PC-9 (cell line): ENCODE data around the gene MYO15B. TPM values are rescaled to one million over a fixed set of nuclear protein-coding genes. Genes with fewer than 3 reads are reported as not detected.
A peak's percentile ranks its signal among the peaks of the same experiment; 100 is the strongest.

Experiments used
- BruUV-seq: library from RNA; stranded (reverse); fragments of 400-500 nt; replicated peaks from 2 replicates; lab custom pipeline; 2021; lab: Mats Ljungman, UMichigan
- CTCF ChIA-PET: fragments of 300-600 bp; sonication (Branson Sonifier 250); formaldehyde crosslinking; loops from one replicate; lab custom pipeline; 2022; ENCODE audit warnings: antibody characterized with exemption; lab: Charles Lee
- POLR2A ChIA-PET: fragments of 300-600 bp; sonication (Branson Sonifier 250); formaldehyde crosslinking; loops from one replicate; lab custom pipeline; 2022; ENCODE audit warnings: antibody characterized with exemption; ENCODE audit not compliant: unreplicated experiment; lab: Charles Lee
- DNase-seq, 2 experiments: peaks; one replicate each; pipeline versions ENCODE4 v3.0.0 to v3.0.0-alpha.2; 2015 to 2022; ENCODE audit warnings: mixed read lengths in 1 of 2
- H2AFZ ChIP-seq: fragments of 200-600 bp; sonication (generic); 2 replicates; pipeline ENCODE4 v1.8.1; 2017; ENCODE audit warnings: antibody characterized with exemption
- H3F3A ChIP-seq: fragments of 200-600 bp; sonication (generic); 2 replicates; pipeline ENCODE4 v1.8.1; 2017; ENCODE audit warnings: antibody characterized with exemption, mild to moderate bottlenecking, low read depth; ENCODE audit not compliant: insufficient read depth
- H3K27ac ChIP-seq: fragments of 200-600 bp; sonication (generic); 2 replicates; pipeline ENCODE4 v1.6.1; 2016; ENCODE audit warnings: mixed run types
- H3K27me3 ChIP-seq: fragments of 200-600 bp; sonication (generic); 2 replicates; pipeline ENCODE4 v1.6.1; 2016; ENCODE audit warnings: low read depth, mixed run types; ENCODE audit not compliant: insufficient read depth
- H3K36me3 ChIP-seq: fragments of 200-600 bp; sonication (generic); 2 replicates; pipeline ENCODE4 v1.6.1; 2016; ENCODE audit warnings: low read depth, mixed run types
- H3K4me1 ChIP-seq: fragments of 200-600 bp; sonication (generic); replicated peaks from 2 replicates; pipeline ENCODE4 v1.6.1; 2016; ENCODE audit warnings: mixed run types; ENCODE audit not compliant: insufficient read depth
- H3K4me2 ChIP-seq: fragments of 200-600 bp; sonication (generic); 2 replicates; pipeline ENCODE4 v1.6.1; 2017; ENCODE audit warnings: mixed run types
- H3K4me3 ChIP-seq: fragments of 200-600 bp; sonication (generic); 2 replicates; pipeline ENCODE4 v1.6.1; 2016; ENCODE audit warnings: mixed run types
- H3K79me2 ChIP-seq: fragments of 200-600 bp; sonication (generic); 2 replicates; pipeline ENCODE4 v1.6.1; 2017; ENCODE audit warnings: low read depth, mixed run types
- H3K9me2 ChIP-seq: fragments of 200-600 bp; sonication (generic); 2 replicates; pipeline ENCODE4 v1.8.1; 2017; ENCODE audit warnings: mild to moderate bottlenecking; ENCODE audit not compliant: insufficient read depth
- H3K9me3 ChIP-seq: fragments of 200-600 bp; sonication (generic); 2 replicates; pipeline ENCODE4 v1.8.1; 2016; ENCODE audit warnings: low read depth; ENCODE audit not compliant: insufficient read depth
- H4K20me1 ChIP-seq: fragments of 200-600 bp; sonication (generic); 2 replicates; pipeline ENCODE4 v1.8.1; 2017; ENCODE audit not compliant: insufficient read depth
- EZH2 ChIP-seq: fragments of 200-600 bp; sonication (generic); IDR thresholded peaks from 2 replicates; pipeline ENCODE4 v1.8.0; 2017; ENCODE audit warnings: antibody characterized with exemption, low read depth
- intact Hi-C: fragments of 100-400 bp; cut with micrococcal nuclease; formaldehyde crosslinking; loops from one replicate; pipeline ENCODE4 v1.10.0; 2022; ENCODE audit not compliant: unreplicated experiment
- total RNA-seq: library from RNA; stranded (reverse); gene quantifications from 2 replicates; pipeline ENCODE4 v1.2.3, GENCODE V29; 2021
- TF ChIP-seq, protein P1 (sequence below): fragments of 200-600 bp; sonication (generic); conservative IDR thresholded peaks from 2 replicates; pipeline ENCODE4 v1.6.1; 2017; ENCODE audit warnings: mixed run types, antibody characterized with exemption, mild to moderate bottlenecking, moderate library complexity

Gene MYO15B
- total RNA-seq, 1 experiment from 2014 or later: 53.5 TPM

DNA sequence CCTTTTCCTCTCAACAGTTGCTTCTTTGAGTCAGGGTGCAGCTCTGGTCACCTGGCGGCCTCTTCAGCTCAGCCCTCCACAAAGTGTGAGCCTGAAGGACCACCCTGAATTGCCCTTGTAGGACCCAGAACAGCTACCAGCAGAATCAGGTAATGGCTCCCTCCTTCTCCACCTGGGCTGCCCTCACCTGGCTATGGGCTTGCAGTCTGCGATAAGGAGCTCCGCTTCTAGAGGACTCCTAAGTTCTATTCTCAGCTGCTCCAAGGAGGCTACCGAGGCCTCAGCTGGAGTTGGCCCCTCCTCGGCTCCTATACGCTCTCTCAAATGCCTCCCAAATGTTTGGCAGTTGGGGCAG, 59.0 kb downstream of the MYO15B start:
- BruUV-seq: TSS peak; percentile 70
- POLR2A ChIA-PET: interaction anchor here (0.6 to 1.4 kb wide), 4 partner anchors 9 to 350 kb away, joined by 3 to 7 read pairs (median 4); partner anchors contain the start of gene SMIM5
- peak overlapping the region; percentile 68 for H3K4me2 ChIP-seq
- H3K27ac ChIP-seq: peak overlapping the region; percentile 92
- H3K27me3 ChIP-seq: no peaks in the 10 kb centered on the region
- TF ChIP-seq, protein P1, sequence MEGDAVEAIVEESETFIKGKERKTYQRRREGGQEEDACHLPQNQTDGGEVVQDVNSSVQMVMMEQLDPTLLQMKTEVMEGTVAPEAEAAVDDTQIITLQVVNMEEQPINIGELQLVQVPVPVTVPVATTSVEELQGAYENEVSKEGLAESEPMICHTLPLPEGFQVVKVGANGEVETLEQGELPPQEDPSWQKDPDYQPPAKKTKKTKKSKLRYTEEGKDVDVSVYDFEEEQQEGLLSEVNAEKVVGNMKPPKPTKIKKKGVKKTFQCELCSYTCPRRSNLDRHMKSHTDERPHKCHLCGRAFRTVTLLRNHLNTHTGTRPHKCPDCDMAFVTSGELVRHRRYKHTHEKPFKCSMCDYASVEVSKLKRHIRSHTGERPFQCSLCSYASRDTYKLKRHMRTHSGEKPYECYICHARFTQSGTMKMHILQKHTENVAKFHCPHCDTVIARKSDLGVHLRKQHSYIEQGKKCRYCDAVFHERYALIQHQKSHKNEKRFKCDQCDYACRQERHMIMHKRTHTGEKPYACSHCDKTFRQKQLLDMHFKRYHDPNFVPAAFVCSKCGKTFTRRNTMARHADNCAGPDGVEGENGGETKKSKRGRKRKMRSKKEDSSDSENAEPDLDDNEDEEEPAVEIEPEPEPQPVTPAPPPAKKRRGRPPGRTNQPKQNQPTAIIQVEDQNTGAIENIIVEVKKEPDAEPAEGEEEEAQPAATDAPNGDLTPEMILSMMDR: no peak
- no peak for TF ChIP-seq EZH2
- H4K20me1 ChIP-seq: no peaks in the 10 kb centered on the region
- intact Hi-C loops: loop anchor here (5.0 kb wide), 2 partner anchors 44 to 114 kb away; no protein-coding TSS in a partner anchor
- H3K4me1 ChIP-seq: peaks cover 51% of the 10 kb centered on the region
- H2AFZ ChIP-seq: no peak overlapping the region
- no peaks in the 10 kb centered on the region for H3K9me2 ChIP-seq
- 0 out of 2 replicates have a peak, but pooled peaks cover 6% of the 10 kb centered on the region for H3K79me2 ChIP-seq
- no peak for DNase-seq
- peaks cover 43% of the 10 kb centered on the region for H3F3A ChIP-seq
- no peaks in the 10 kb centered on the region; the same call in 1 of the 2 replicates for H3K36me3 ChIP-seq
- CTCF ChIA-PET: interaction anchor here (0.6 to 4.1 kb wide), 4 partner anchors 13 to 229 kb away, joined by 4 to 40 read pairs (median 11); partner anchors contain the start of gene SMIM5
- no peaks in the 10 kb centered on the region for H3K9me3 ChIP-seq
- no peak overlapping the region for H3K4me3 ChIP-seq

DNA sequence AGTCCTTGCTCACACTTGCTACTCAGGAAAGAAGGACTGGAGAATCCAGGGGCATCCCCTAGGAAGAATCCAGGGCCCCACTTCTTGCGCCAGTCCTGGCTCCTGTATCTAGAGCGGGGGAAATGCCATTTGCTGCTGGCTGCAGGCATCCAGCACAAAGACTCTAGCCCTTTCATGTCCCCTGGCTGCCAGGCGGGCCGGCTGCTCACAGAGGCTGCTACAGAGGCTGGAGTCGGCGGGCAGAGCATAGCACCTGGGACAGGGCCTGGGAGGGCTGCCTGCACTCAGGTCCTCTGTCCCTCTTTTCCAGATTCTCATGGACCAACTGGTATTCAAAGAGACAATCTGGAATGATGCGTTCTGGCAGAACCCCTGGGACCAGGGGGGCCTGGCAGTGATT, 59.5 kb downstream of the MYO15B start:
- no peaks in the 10 kb centered on the region; the same call in 1 of the 2 replicates for H3K36me3 ChIP-seq
- no peak overlapping the region for H3K4me3 ChIP-seq
- no TSS peak for BruUV-seq
- ChIA-PET POLR2A (no interaction called here), CTCF (interaction anchor here (0.7 to 4.1 kb wide), 2 partner anchors 14 to 229 kb away, joined by 4 to 40 read pairs; partner anchors contain the start of gene SMIM5)
- H4K20me1 ChIP-seq: no peaks in the 10 kb centered on the region
- no peak overlapping the region for H2AFZ ChIP-seq
- H3K79me2 ChIP-seq: 0 out of 2 replicates have a peak, but pooled peaks cover 6% of the 10 kb centered on the region
- no peaks in the 10 kb centered on the region for H3K27me3 ChIP-seq
- no peak for TF ChIP-seq EZH2
- TF ChIP-seq, protein P1: no peak
- H3K4me1 ChIP-seq: peaks cover 47% of the 10 kb centered on the region
- no peaks in the 10 kb centered on the region for H3K9me2 ChIP-seq
- no peaks in the 10 kb centered on the region for H3K9me3 ChIP-seq
- no peak for DNase-seq
- peak overlapping the region; percentile 68 for H3K4me2 ChIP-seq
- peak overlapping the region; percentile 92 for H3K27ac ChIP-seq
- H3F3A ChIP-seq: peaks cover 46% of the 10 kb centered on the region
- intact Hi-C loops: loop anchor here (5.0 kb wide), 2 partner anchors 45 to 115 kb away; no protein-coding TSS in a partner anchor

DNA sequence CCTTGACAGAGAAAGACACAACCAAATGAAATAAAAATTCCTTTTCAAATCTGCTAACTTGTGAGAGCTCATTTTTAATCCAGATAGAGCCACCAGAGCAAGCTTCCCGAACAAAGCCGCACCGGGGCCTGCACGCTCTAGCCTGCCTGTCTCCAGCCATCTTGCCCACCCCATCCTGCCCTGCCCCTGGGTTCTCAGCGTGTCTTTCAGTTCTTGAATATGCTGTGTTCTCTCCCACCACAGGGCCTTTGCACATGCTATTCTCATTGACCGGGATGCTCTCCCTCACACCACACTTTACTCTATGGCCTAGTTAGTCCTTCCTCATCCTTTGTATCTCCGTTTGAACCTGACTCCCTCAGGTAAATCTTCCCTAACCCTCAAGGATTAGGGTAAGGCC, 60.3 kb downstream of the MYO15B start:
- BruUV-seq: no TSS peak
- ChIA-PET CTCF (interaction anchor here (0.6 to 4.1 kb wide), 2 partner anchors 15 to 52 kb away, joined by 4 to 40 read pairs; partner anchors contain the start of gene SMIM5), POLR2A (no interaction called here)
- no peak overlapping the region for H3K27ac ChIP-seq
- H3K4me1 ChIP-seq: peaks cover 38% of the 10 kb centered on the region
- TF ChIP-seq, protein P1: no peak
- no peak for TF ChIP-seq EZH2
- 0 out of 2 replicates have a peak, but pooled peaks cover 6% of the 10 kb centered on the region for H3K79me2 ChIP-seq
- H4K20me1 ChIP-seq: no peaks in the 10 kb centered on the region
- H2AFZ ChIP-seq: no peak overlapping the region
- H3K9me2 ChIP-seq: no peaks in the 10 kb centered on the region
- no peaks in the 10 kb centered on the region; the same call in 1 of the 2 replicates for H3K36me3 ChIP-seq
- no peak overlapping the region for H3K4me3 ChIP-seq
- DNase-seq: no peak
- H3K9me3 ChIP-seq: no peaks in the 10 kb centered on the region
- H3K27me3 ChIP-seq: no peaks in the 10 kb centered on the region
- peaks cover 38% of the 10 kb centered on the region for H3F3A ChIP-seq
- intact Hi-C loops: loop anchor here (5.0 kb wide), 2 partner anchors 46 to 116 kb away; no protein-coding TSS in a partner anchor
- H3K4me2 ChIP-seq: no peak overlapping the region
